Caco-2 (cell line): Measurements from ENCODE around the gene EIF3J. TPM values are rescaled to one million over a fixed set of nuclear protein-coding genes. Genes with fewer than 3 reads are reported as not detected.

Experiments used
- BruUV-seq: library from RNA; stranded (reverse); fragments of 400-500 nt; replicated peaks from 2 replicates; lab custom pipeline; 2021; lab: Mats Ljungman, UMichigan
- CTCF ChIA-PET: fragments of 300-600 bp; sonication (Branson Sonifier 250); formaldehyde crosslinking; loops from one replicate; lab custom pipeline; 2022; ENCODE audit warnings: antibody characterized with exemption; lab: Charles Lee
- POLR2A ChIA-PET: fragments of 300-600 bp; sonication (Branson Sonifier 250); formaldehyde crosslinking; loops from one replicate; lab custom pipeline; 2022; ENCODE audit warnings: antibody characterized with exemption; lab: Charles Lee
- DNase-seq, 2 experiments: peaks; one replicate each; pipeline versions ENCODE4 v3.0.0 to v3.0.0-alpha.2; 2020 to 2022
- H3K27me3 ChIP-seq: replicated peaks from 2 replicates; pipeline ENCODE4 v1.6.0; 2011; ENCODE audit warnings: low read length; ENCODE audit not compliant: control insufficient read depth, insufficient read depth
- H3K36me3 ChIP-seq: 2 replicates; pipeline ENCODE4 v1.5.1; 2011; ENCODE audit warnings: low read length; ENCODE audit not compliant: control insufficient read depth, insufficient read depth
- H3K4me1 ChIP-seq: fragments of 250-450 bp; sonication (Bioruptor Pico); 2 replicates; pipeline ENCODE4 v1.5.1; 2020; ENCODE audit warnings: mild to moderate bottlenecking
- H3K4me3 ChIP-seq: 2 replicates; pipeline ENCODE4 v1.5.1; 2011; ENCODE audit warnings: low read depth, mild to moderate bottlenecking, control low read depth, low read length
- H3K9me3 ChIP-seq: fragments of 250-450 bp; sonication (Bioruptor Pico); 2 replicates; pipeline ENCODE4 v1.5.1; 2020; ENCODE audit warnings: mild to moderate bottlenecking, moderate library complexity
- H3K27ac Mint-ChIP-seq: one replicate; pipeline ENCODE4 v1.8.0; 2022; ENCODE audit warnings: mixed read lengths; ENCODE audit not compliant: unreplicated experiment
- H3K27me3 Mint-ChIP-seq: one replicate; pipeline ENCODE4 v1.8.0; 2022; ENCODE audit warnings: mixed read lengths; ENCODE audit not compliant: insufficient read depth, unreplicated experiment
- H3K36me3 Mint-ChIP-seq: one replicate; pipeline ENCODE4 v1.8.0; 2022; ENCODE audit warnings: mild to moderate bottlenecking, mixed read lengths; ENCODE audit not compliant: insufficient read depth, unreplicated experiment
- H3K4me1 Mint-ChIP-seq: one replicate; pipeline ENCODE4 v1.8.0; 2022; ENCODE audit warnings: low read depth, mixed read lengths; ENCODE audit not compliant: unreplicated experiment
- H3K4me3 Mint-ChIP-seq: one replicate; pipeline ENCODE4 v1.8.0; 2022; ENCODE audit warnings: mild to moderate bottlenecking, moderate library complexity, mixed read lengths; ENCODE audit not compliant: unreplicated experiment
- H3K9me3 Mint-ChIP-seq: one replicate; pipeline ENCODE4 v1.8.0; 2022; ENCODE audit warnings: mixed read lengths; ENCODE audit not compliant: unreplicated experiment
- intact Hi-C: fragments of 100-400 bp; cut with micrococcal nuclease; formaldehyde crosslinking; loops from one replicate; pipeline ENCODE4 v1.10.0; 2022; ENCODE audit not compliant: unreplicated experiment
- total RNA-seq: library from RNA; stranded (reverse); gene quantifications from 2 replicates; pipeline ENCODE4 v1.2.3, GENCODE V29; 2022
- TF ChIP-seq, protein P1 (sequence below), 2 experiments: fragments of 200-600 bp in 1 of 2; IDR thresholded peaks; 1 replicate in 1 of 2; 2 replicates in 1 of 2; pipeline versions ENCODE4 v1.5.1 to v1.8.0; 2011 to 2022; ENCODE audit warnings: antibody characterized with exemption in 1 of 2, control low read depth in 1 of 2, inconsistent platforms in 1 of 2, low read depth in 1 of 2, low read length in 1 of 2, mild to moderate bottlenecking in 1 of 2, moderate library complexity in 1 of 2; ENCODE audit not compliant: insufficient read depth in 1 of 2, severe bottlenecking in 1 of 2, unreplicated experiment in 1 of 2

Gene EIF3J
- total RNA-seq, 1 experiment from 2014 or later = 179 TPM

DNA sequence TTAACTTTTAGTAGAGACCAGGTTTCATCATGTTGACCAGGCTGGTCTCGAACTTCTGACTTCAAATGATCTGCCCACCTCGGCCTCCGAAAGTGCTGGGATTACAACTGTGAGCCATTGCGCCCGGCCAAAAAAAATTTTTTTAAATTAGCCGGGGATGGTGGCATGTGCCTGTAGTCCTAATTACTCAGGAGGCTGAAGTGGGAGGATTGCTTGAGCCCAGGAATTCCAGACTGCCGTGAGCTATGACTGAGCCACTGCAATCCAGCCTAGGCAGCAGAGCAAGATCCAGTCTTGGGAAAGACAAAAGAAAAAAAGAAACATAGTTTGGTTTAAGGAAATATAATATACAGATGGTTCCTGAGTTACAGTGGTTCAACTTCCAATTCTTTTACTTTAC lies 44.9 kb upstream of the EIF3J start:
- no peaks in the 10 kb centered on the region for H3K4me1 Mint-ChIP-seq
- H3K4me1 ChIP-seq = no peaks in the 10 kb centered on the region
- POLR2A ChIA-PET = no interaction called here
- H3K27me3 ChIP-seq = no peaks in the 10 kb centered on the region
- no peaks in the 10 kb centered on the region for H3K9me3 Mint-ChIP-seq
- CTCF ChIA-PET = interaction anchor here (1.8 kb wide), 1 partner anchor 9 kb away, joined by 5 read pairs; no protein-coding TSS in a partner anchor
- H3K36me3 ChIP-seq = peaks cover 1% of the 10 kb centered on the region; the same call in 1 of the 2 replicates
- no peaks in the 10 kb centered on the region for H3K9me3 ChIP-seq
- H3K4me3 ChIP-seq = no peak overlapping the region
- BruUV-seq = no TSS peak
- no peak overlapping the region for H3K4me3 Mint-ChIP-seq
- no peaks in the 10 kb centered on the region for H3K27me3 Mint-ChIP-seq
- H3K36me3 Mint-ChIP-seq = peaks cover 40% of the 10 kb centered on the region
- no peak overlapping the region for H3K27ac Mint-ChIP-seq
- no peak for DNase-seq
- TF ChIP-seq, protein P1, sequence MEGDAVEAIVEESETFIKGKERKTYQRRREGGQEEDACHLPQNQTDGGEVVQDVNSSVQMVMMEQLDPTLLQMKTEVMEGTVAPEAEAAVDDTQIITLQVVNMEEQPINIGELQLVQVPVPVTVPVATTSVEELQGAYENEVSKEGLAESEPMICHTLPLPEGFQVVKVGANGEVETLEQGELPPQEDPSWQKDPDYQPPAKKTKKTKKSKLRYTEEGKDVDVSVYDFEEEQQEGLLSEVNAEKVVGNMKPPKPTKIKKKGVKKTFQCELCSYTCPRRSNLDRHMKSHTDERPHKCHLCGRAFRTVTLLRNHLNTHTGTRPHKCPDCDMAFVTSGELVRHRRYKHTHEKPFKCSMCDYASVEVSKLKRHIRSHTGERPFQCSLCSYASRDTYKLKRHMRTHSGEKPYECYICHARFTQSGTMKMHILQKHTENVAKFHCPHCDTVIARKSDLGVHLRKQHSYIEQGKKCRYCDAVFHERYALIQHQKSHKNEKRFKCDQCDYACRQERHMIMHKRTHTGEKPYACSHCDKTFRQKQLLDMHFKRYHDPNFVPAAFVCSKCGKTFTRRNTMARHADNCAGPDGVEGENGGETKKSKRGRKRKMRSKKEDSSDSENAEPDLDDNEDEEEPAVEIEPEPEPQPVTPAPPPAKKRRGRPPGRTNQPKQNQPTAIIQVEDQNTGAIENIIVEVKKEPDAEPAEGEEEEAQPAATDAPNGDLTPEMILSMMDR (IDR thresholded peaks at IDR 0.05; ENCODE audit: insufficient read depth in 1 of 2, low read depth in 1 of 2, low read length in 1 of 2, severe bottlenecking in 1 of 2, unreplicated experiment in 1 of 2) = no peak
- intact Hi-C loops = no loop called here

DNA sequence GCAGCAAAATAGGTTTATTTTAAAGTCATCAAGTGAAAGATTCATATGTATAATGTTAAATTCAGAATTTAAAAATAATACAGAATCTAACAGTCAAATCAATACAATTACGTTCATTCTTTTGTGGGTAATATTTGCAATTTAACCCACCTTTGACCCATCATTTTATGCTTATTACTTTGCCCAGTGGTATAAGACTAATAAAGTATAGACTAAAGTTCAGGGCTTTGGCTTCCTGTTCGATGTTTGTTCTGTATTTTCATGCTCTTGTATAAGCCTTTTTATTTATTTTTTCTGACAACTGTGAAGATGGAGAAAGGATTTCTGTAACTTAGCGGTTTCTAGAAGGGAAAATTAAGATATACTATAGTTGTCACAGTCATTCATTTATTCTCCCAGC lies 44.3 kb upstream of the EIF3J start:
- no peak for DNase-seq
- intact Hi-C loops = no loop called here
- Mint-ChIP-seq H3K27me3 (no peaks in the 10 kb centered on the region), H3K36me3 (peaks cover 39% of the 10 kb centered on the region), H3K27ac (no peak overlapping the region), H3K4me3 (no peak overlapping the region), H3K4me1 (no peaks in the 10 kb centered on the region), H3K9me3 (no peaks in the 10 kb centered on the region)
- TF ChIP-seq, protein P1 (IDR thresholded peaks at IDR 0.05; ENCODE audit: insufficient read depth in 1 of 2, low read depth in 1 of 2, low read length in 1 of 2, severe bottlenecking in 1 of 2, unreplicated experiment in 1 of 2) = no peak
- ChIA-PET CTCF (interaction anchor here (1.8 kb wide), 1 partner anchor 9 kb away, joined by 5 read pairs; no protein-coding TSS in a partner anchor), POLR2A (no interaction called here)
- no peaks in the 10 kb centered on the region for H3K27me3 ChIP-seq
- no peaks in the 10 kb centered on the region for H3K4me1 ChIP-seq
- H3K4me3 ChIP-seq = no peak overlapping the region
- no peaks in the 10 kb centered on the region for H3K9me3 ChIP-seq
- BruUV-seq = no TSS peak
- no peaks in the 10 kb centered on the region for H3K36me3 ChIP-seq

DNA sequence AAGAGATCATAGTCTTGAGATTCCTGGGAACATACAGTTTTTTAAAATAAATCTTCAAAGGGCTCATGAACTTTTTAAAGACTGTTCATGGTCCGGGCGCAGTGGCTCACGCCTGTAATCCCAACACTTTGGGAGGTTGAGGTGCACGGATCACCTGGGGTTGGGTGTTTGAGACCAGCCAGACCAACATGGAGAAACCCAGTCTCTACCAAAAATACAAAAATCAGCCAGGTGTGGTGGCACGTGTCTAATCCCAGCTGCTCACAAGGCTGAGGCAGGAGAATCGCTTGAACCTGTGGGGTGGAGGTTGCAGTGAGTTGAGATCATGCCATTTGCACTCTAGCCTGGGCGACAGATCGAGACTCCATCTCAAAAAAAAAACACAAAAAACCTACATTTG lies 41.4 kb upstream of the EIF3J start:
- H3K9me3 Mint-ChIP-seq = no peaks in the 10 kb centered on the region
- H3K4me1 Mint-ChIP-seq = no peaks in the 10 kb centered on the region
- ChIA-PET CTCF (no interaction called here), POLR2A (no interaction called here)
- H3K27me3 Mint-ChIP-seq = no peaks in the 10 kb centered on the region
- no peaks in the 10 kb centered on the region for H3K36me3 ChIP-seq
- no peak overlapping the region for H3K4me3 Mint-ChIP-seq
- no peaks in the 10 kb centered on the region for H3K4me1 ChIP-seq
- DNase-seq = no peak
- peaks cover 32% of the 10 kb centered on the region for H3K36me3 Mint-ChIP-seq
- H3K4me3 ChIP-seq = no peak overlapping the region
- H3K27ac Mint-ChIP-seq = no peak overlapping the region
- H3K9me3 ChIP-seq = no peaks in the 10 kb centered on the region
- no TSS peak for BruUV-seq
- no peaks in the 10 kb centered on the region for H3K27me3 ChIP-seq
- intact Hi-C loops = no loop called here
- TF ChIP-seq, protein P1 (IDR thresholded peaks at IDR 0.05; ENCODE audit: insufficient read depth in 1 of 2, low read depth in 1 of 2, low read length in 1 of 2, severe bottlenecking in 1 of 2, unreplicated experiment in 1 of 2) = no peak
